ENCODE measurements around the gene MREG. TPM values are rescaled to one million over a fixed set of nuclear protein-coding genes. Genes with fewer than 3 reads are reported as not detected.
A peak's percentile ranks its signal among the peaks of the same experiment; 100 is the strongest.
"Not testable (repeated sequence)": the region's sequence is repeated elsewhere in the genome, so short reads cannot be mapped to it uniquely, and the experiment has no call there.

Gene MREG
- total RNA-seq, 1 donor from 2014 or later: 48.4 TPM

- H3K4me1 Mint-ChIP-seq (ENCODE audit: low read depth, unreplicated experiment): peaks cover 39% of the 10 kb centered on the region
- no peak for DNase-seq
- peaks cover 4% of the 10 kb centered on the region for H3K27me3 Mint-ChIP-seq (ENCODE audit: unreplicated experiment)
- H3K4me3 Mint-ChIP-seq (ENCODE audit: unreplicated experiment): no peak overlapping the region
- peak overlapping the region; percentile 76 for H3K27ac Mint-ChIP-seq (ENCODE audit: unreplicated experiment)
- H3K9me3 Mint-ChIP-seq (ENCODE audit: unreplicated experiment): peaks cover 13% of the 10 kb centered on the region
- TF ChIP-seq, protein P1, sequence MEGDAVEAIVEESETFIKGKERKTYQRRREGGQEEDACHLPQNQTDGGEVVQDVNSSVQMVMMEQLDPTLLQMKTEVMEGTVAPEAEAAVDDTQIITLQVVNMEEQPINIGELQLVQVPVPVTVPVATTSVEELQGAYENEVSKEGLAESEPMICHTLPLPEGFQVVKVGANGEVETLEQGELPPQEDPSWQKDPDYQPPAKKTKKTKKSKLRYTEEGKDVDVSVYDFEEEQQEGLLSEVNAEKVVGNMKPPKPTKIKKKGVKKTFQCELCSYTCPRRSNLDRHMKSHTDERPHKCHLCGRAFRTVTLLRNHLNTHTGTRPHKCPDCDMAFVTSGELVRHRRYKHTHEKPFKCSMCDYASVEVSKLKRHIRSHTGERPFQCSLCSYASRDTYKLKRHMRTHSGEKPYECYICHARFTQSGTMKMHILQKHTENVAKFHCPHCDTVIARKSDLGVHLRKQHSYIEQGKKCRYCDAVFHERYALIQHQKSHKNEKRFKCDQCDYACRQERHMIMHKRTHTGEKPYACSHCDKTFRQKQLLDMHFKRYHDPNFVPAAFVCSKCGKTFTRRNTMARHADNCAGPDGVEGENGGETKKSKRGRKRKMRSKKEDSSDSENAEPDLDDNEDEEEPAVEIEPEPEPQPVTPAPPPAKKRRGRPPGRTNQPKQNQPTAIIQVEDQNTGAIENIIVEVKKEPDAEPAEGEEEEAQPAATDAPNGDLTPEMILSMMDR (IDR thresholded peaks at IDR 0.05; ENCODE audit: partially characterized antibody, unreplicated experiment): no peak
- peaks cover 14% of the 10 kb centered on the region for H3K36me3 Mint-ChIP-seq (ENCODE audit: unreplicated experiment)
Measured at GRCh38 chr2:215974700-215975429, 38.5 kb downstream of the MREG start.

- DNase-seq: no peak
- peaks cover 14% of the 10 kb centered on the region for H3K36me3 Mint-ChIP-seq (ENCODE audit: unreplicated experiment)
- H3K4me1 Mint-ChIP-seq (ENCODE audit: low read depth, unreplicated experiment): peaks cover 36% of the 10 kb centered on the region
- no peak overlapping the region for H3K4me3 Mint-ChIP-seq (ENCODE audit: unreplicated experiment)
- H3K27me3 Mint-ChIP-seq (ENCODE audit: unreplicated experiment): peaks cover 4% of the 10 kb centered on the region
- H3K9me3 Mint-ChIP-seq (ENCODE audit: unreplicated experiment): peaks cover 13% of the 10 kb centered on the region
- H3K27ac Mint-ChIP-seq (ENCODE audit: unreplicated experiment): peak overlapping the region; percentile 76
- TF ChIP-seq, protein P1 (IDR thresholded peaks at IDR 0.05; ENCODE audit: partially characterized antibody, unreplicated experiment): no peak
Measured at GRCh38 chr2:215973954-215974699, 39.2 kb downstream of the MREG start.

GRCh38 chr2:215973145-215973792 lies 40.1 kb downstream of the MREG start:
- H3K4me3 Mint-ChIP-seq (ENCODE audit: unreplicated experiment): no peak overlapping the region

DNA sequence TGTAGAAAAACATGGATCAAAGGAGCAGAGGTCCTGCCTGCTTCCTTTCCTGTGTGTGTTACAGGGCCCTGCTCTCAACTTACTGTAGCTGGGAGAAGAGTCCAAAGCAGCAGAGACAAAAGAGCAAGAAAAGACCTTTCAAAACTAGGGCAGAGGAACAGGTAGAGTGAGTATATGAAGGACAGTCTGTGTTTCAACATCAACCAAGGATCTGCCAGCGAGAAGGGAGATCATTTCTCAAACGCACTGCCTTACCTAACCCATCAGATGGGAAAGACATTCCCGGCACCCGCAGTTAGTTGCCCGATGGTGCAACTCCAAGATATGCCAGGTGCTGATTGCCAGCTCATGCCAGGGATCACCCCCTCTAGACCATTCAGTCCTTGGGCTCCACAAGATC lies 41.7 kb downstream of the MREG start:
- H3K27ac Mint-ChIP-seq (ENCODE audit: unreplicated experiment): no peak overlapping the region
- peaks cover 13% of the 10 kb centered on the region for H3K9me3 Mint-ChIP-seq (ENCODE audit: unreplicated experiment)
- DNase-seq: no peak
- H3K4me1 Mint-ChIP-seq (ENCODE audit: low read depth, unreplicated experiment): peaks cover 30% of the 10 kb centered on the region
- TF ChIP-seq, protein P1 (IDR thresholded peaks at IDR 0.05; ENCODE audit: partially characterized antibody, unreplicated experiment): no peak
- H3K27me3 Mint-ChIP-seq (ENCODE audit: unreplicated experiment): peaks cover 2% of the 10 kb centered on the region
- H3K4me3 Mint-ChIP-seq (ENCODE audit: unreplicated experiment): no peak overlapping the region
- H3K36me3 Mint-ChIP-seq (ENCODE audit: unreplicated experiment): peaks cover 14% of the 10 kb centered on the region

More at GRCh38 chr2:215973145-215973792, 40.1 kb downstream of the MREG start:
- TF ChIP-seq, protein P1 (IDR thresholded peaks at IDR 0.05; ENCODE audit: partially characterized antibody, unreplicated experiment): no peak
- peaks cover 14% of the 10 kb centered on the region for H3K36me3 Mint-ChIP-seq (ENCODE audit: unreplicated experiment)
- peaks cover 4% of the 10 kb centered on the region for H3K27me3 Mint-ChIP-seq (ENCODE audit: unreplicated experiment)
- peaks cover 36% of the 10 kb centered on the region for H3K4me1 Mint-ChIP-seq (ENCODE audit: low read depth, unreplicated experiment)
- no peak overlapping the region for H3K27ac Mint-ChIP-seq (ENCODE audit: unreplicated experiment)
- no peak for DNase-seq
- peaks cover 13% of the 10 kb centered on the region for H3K9me3 Mint-ChIP-seq (ENCODE audit: unreplicated experiment)

- not testable (repeated sequence) for H3K4me3 Mint-ChIP-seq (ENCODE audit: unreplicated experiment); DNase-seq; H3K27me3 Mint-ChIP-seq (ENCODE audit: unreplicated experiment)
- peaks cover 10% of the 10 kb centered on the region for H3K9me3 Mint-ChIP-seq (ENCODE audit: unreplicated experiment)
- H3K36me3 Mint-ChIP-seq (ENCODE audit: unreplicated experiment): peaks cover 14% of the 10 kb centered on the region
- peaks cover 26% of the 10 kb centered on the region for H3K4me1 Mint-ChIP-seq (ENCODE audit: low read depth, unreplicated experiment)
- peak overlapping the region; percentile 18 for H3K27ac Mint-ChIP-seq (ENCODE audit: unreplicated experiment)
Measured at GRCh38 chr2:215970894-215971293, 42.5 kb downstream of the MREG start.

Data from glutamatergic neuron (in vitro differentiated cells).